Subcutaneous abdominal adipose tissue (tissue), 5 donors: Measurements from ENCODE around the gene ARSB.
"Not testable (repeated sequence)": the region's sequence is repeated elsewhere in the genome, so short reads cannot be mapped to it uniquely, and the experiment has no call there.

Source experiments
- H3K27ac ChIP-seq: one replicate; pipeline ENCODE4 v1.7.0; 2013; ENCODE audit warnings: low read depth, mild to moderate bottlenecking, inconsistent platforms, low read length, moderate library complexity
- H3K27me3 ChIP-seq, 5 donors: one replicate each; pipeline ENCODE4 v1.7.0; 2013; ENCODE audit warnings: low read length in 5 of 5, inconsistent platforms in 1 of 5; ENCODE audit not compliant: control insufficient read depth in 5 of 5, insufficient read depth in 4 of 5
- H3K36me3 ChIP-seq, 5 donors: one replicate each; pipeline ENCODE4 v1.7.0; 2013; ENCODE audit warnings: low read length in 5 of 5; ENCODE audit not compliant: control insufficient read depth in 5 of 5, insufficient read depth in 5 of 5
- H3K4me1 ChIP-seq, 5 donors: one replicate each; pipeline ENCODE4 v1.7.0; 2013; ENCODE audit warnings: low read length in 5 of 5, mild to moderate bottlenecking in 3 of 5, moderate library complexity in 1 of 5; ENCODE audit not compliant: control insufficient read depth in 5 of 5, insufficient read depth in 5 of 5
- H3K4me3 ChIP-seq, 5 donors: one replicate each; pipeline ENCODE4 v1.7.0; 2013; ENCODE audit warnings: low read length in 5 of 5, low read depth in 1 of 5
- H3K9ac ChIP-seq, 5 donors: one replicate each; pipeline ENCODE4 v1.7.0; 2013; ENCODE audit warnings: low read length in 5 of 5, mild to moderate bottlenecking in 4 of 5, moderate library complexity in 3 of 5
- H3K9me3 ChIP-seq, 5 donors: one replicate each; pipeline ENCODE4 v1.7.0; 2013; ENCODE audit warnings: low read length in 5 of 5; ENCODE audit not compliant: control insufficient read depth in 5 of 5
- donor health status: healthy.
- donor health status: healthy.
- donor health status: healthy.
- donor health status: healthy.
- donor health status: healthy.

ARSB gene

GRCh38 chr5:78735834-78736463 is 249.2 kb downstream of the ARSB start:
- no peaks in the 10 kb centered on the region for H3K36me3 ChIP-seq
- H3K4me1 ChIP-seq, result no peaks in the 10 kb centered on the region
- H3K9me3 ChIP-seq, result peaks cover 0 to 8% (median 0%) of the 10 kb centered on the region in 5 donors
- H3K27me3 ChIP-seq, result no peaks in the 10 kb centered on the region
- no peak overlapping the region for H3K4me3 ChIP-seq
- no peak overlapping the region for H3K9ac ChIP-seq
- H3K27ac ChIP-seq, result no peak overlapping the region

GRCh38 chr5:78734950-78735349 is 250.2 kb downstream of the ARSB start:
- H3K9ac ChIP-seq, result no peak overlapping the region
- H3K27me3 ChIP-seq, result no peaks in the 10 kb centered on the region
- no peaks in the 10 kb centered on the region for H3K36me3 ChIP-seq
- no peaks in the 10 kb centered on the region for H3K4me1 ChIP-seq
- H3K4me3 ChIP-seq, result no peak overlapping the region
- H3K27ac ChIP-seq, result no peak overlapping the region
- peaks cover 0 to 8% (median 0%) of the 10 kb centered on the region in 5 donors for H3K9me3 ChIP-seq

- no peak overlapping the region for H3K4me3 ChIP-seq
- H3K27ac ChIP-seq, result no peak overlapping the region
- H3K9me3 ChIP-seq, result peaks cover 0 to 8% (median 0%) of the 10 kb centered on the region in 5 donors
- no peaks in the 10 kb centered on the region for H3K27me3 ChIP-seq
- no peaks in the 10 kb centered on the region for H3K4me1 ChIP-seq
- H3K9ac ChIP-seq, result no peak overlapping the region
- no peaks in the 10 kb centered on the region for H3K36me3 ChIP-seq
Measured at GRCh38 chr5:78734094-78734845, 250.8 kb downstream of the ARSB start.

DNA sequence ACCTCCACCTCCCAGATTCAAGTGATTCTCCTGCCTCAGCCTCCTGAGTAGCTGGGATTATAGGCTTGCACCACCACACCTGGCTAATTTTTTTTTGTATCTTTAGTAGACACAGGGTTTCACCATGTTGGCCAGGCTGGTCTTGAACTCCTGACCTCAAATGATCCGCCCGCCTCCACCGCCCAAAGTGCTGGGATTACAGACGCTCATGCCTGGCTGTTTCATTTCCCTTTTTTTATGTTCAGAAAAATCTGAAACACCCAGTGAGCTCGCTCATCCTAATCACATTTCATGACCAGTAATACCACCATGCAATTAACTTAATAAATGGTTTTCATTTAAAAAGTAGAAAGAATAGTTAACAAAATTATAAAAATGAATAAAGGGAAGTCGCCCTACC is 252.4 kb downstream of the ARSB start:
- not testable (repeated sequence) for H3K9me3 ChIP-seq, H3K27ac ChIP-seq, H3K27me3 ChIP-seq, H3K9ac ChIP-seq, H3K4me1 ChIP-seq, H3K4me3 ChIP-seq, H3K36me3 ChIP-seq

DNA sequence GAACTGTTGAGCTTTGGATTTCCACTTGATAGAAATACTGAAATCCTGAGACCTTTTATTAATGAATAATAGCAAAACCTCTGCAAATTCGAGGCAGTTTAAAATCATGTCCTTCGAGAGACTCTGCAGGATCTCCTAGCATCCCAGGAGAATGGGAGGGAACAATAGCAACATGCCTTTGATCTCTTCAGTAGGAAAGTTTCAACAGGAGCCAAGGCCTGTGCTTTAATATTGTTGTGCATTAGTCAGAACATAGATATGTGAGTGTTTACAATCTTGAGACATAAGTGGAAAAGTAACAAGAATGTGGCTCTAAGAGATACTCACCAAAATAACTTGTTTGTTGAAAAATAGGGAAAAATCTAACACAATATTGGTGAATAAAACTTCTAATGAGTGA is 253.2 kb downstream of the ARSB start:
- no peaks in the 10 kb centered on the region for H3K36me3 ChIP-seq
- H3K27ac ChIP-seq, result no peak overlapping the region
- H3K9ac ChIP-seq, result no peak overlapping the region
- H3K4me1 ChIP-seq, result no peaks in the 10 kb centered on the region
- no peaks in the 10 kb centered on the region for H3K27me3 ChIP-seq
- H3K9me3 ChIP-seq, result peaks cover 0 to 8% (median 0%) of the 10 kb centered on the region in 5 donors
- H3K4me3 ChIP-seq, result no peak overlapping the region

DNA sequence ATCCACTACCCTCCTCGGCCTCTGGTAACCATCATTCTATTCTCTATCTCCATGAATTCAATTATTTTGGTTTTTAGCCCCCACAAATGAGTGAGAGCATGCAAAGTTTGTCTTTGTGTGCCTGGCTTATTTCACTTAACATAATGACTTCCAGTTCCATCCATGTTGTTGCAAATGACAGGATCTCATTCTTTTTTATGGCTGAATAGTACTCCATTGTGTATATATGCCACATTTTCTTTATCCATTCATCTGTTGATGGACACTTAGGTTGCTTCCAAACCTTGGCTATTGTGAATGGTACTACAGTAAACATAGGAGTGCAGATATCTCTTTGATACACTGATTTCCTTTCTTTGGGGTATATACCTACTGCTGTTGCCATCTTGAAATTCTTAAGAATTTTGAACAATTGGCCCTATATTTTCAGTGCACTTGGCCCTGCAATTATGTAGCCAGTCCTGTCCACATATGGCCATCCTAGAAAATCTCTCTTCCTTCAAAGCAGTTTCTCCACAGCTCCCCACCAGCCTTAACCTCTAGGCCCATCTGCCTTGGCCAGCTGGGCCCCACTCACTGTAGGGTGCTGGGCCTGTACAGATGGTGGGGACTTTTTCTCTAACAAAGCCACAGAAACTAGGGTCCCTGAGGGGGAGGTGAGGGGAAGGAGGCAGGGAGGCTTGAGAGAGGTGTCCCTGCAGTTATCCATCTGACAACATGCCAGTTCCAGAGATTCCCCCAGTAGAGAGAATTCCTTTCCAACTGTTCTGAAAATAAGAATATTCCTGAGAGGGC is 254.6 kb downstream of the ARSB start:
- Histone ChIP-seq H3K27me3 (no peaks in the 10 kb centered on the region), H3K36me3 (no peaks in the 10 kb centered on the region)

DNA sequence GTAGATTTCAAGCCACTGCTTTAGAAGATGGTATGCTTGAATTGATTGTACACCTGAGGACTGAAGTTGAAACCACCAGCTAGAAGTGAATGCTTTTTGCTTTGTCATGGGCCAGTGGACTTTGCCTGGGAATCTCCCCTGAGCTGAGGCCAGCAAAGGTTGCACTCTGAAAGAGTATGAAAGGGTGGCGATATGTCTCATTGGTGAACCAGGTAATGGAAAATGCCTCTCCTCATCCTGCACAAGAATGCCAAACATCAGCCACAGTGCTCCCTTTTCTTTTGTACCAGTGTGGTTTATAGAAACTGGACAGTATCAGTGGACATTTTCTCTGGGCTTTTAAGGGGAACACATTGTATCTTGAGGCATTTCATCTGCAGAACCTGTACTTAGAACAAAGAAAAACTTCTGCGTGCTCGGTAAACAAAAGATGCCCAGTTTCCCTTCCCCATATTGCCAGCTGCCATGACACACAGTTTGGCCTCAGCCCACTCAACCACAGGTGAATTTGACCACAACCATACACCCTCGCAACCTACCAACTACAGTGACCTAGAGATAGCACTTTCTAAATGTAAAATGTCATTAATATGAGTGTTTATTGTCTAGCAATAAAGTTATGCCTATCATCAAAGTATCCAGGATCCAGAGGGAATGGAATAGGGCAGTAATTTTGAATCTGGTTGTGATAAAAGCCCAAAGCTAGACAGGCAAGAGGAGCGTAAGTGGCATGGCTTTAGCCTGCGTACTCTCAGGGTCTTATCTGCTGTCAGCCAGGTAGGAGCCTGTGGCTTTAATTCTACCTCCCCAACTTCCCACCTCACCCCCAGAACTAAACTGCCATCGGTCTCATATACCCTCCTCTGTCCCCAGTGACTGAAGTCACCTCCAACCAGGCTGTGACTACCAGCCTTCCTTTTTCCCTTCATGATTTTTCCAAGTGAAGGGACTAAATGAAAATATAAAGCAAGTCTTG is 257.0 kb downstream of the ARSB start:
- Histone ChIP-seq H3K27me3 (no peaks in the 10 kb centered on the region), H3K4me1 (no peaks in the 10 kb centered on the region), H3K36me3 (no peaks in the 10 kb centered on the region), H3K4me3 (no peak overlapping the region), H3K9me3 (no peaks in the 10 kb centered on the region), H3K27ac (no peak overlapping the region), H3K9ac (no peak overlapping the region)

More for the DNA sequence above, 254.6 kb downstream of the ARSB start:
- H3K9ac ChIP-seq, result no peak overlapping the region
- H3K4me3 ChIP-seq, result no peak overlapping the region
- H3K27ac ChIP-seq, result no peak overlapping the region
- no peaks in the 10 kb centered on the region for H3K4me1 ChIP-seq
- peaks cover 0 to 2% (median 0%) of the 10 kb centered on the region in 5 donors for H3K9me3 ChIP-seq
